ENCODE data around the gene TNFRSF1A. TPM values are rescaled to one million over a fixed set of nuclear protein-coding genes. Genes with fewer than 3 reads are reported as not detected.

The TNFRSF1A gene
- total RNA-seq, 6 donors from 2014 or later = 140 to 425 (median 202) TPM

DNA sequence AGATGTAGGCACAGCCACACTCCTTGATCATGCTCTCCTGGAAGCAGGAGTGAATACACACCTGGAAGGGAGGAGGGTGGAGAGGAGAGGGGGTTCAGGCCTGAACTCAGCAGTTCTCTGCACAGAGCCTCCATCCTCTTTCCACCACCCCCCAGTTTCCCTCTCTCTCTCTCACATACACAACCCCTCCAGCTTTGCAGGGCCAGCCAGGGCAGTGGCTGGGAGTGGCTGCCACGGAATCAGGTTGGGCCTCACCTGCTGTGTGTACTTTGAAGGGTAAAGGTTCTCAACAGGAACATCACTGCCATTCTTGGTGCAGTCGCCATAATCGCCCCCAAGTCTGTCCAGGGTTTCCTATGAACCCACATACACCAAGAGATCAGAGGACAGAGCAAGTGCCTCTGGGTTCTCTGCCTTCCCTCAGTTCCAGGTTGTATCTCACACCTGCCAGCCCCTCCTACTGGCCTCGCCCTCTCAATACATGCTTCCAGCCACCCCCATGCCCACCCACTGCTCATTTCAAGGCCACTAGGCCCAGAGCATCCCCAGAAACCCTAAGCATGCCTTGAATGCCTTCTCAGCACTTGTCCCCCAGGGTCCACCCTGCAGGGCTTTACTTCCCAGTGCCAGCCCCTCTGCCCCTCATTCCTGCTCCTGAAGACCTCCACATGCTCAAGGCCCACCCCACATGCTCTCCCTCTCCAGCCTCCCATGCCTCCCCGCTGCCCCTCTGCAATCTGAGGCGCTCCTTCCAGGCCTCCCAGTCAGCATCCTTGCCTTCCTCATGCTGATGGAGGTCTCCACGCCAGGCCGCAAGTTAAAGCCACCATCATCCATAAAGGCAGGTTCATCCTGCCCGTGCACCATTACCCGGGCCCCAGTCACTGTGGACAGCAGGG, 12.9 kb upstream of the TNFRSF1A start:
- TF ChIP-seq, protein P1, sequence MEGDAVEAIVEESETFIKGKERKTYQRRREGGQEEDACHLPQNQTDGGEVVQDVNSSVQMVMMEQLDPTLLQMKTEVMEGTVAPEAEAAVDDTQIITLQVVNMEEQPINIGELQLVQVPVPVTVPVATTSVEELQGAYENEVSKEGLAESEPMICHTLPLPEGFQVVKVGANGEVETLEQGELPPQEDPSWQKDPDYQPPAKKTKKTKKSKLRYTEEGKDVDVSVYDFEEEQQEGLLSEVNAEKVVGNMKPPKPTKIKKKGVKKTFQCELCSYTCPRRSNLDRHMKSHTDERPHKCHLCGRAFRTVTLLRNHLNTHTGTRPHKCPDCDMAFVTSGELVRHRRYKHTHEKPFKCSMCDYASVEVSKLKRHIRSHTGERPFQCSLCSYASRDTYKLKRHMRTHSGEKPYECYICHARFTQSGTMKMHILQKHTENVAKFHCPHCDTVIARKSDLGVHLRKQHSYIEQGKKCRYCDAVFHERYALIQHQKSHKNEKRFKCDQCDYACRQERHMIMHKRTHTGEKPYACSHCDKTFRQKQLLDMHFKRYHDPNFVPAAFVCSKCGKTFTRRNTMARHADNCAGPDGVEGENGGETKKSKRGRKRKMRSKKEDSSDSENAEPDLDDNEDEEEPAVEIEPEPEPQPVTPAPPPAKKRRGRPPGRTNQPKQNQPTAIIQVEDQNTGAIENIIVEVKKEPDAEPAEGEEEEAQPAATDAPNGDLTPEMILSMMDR (IDR thresholded peaks at IDR 0.05) = no peak
- no peak for TF ChIP-seq POLR2A (IDR thresholded peaks at IDR 0.05)
- H3K4me1 ChIP-seq = peaks cover 15 to 40% (median 20%) of the 10 kb centered on the region in 4 donors
- no peaks in the 10 kb centered on the region for H3K9me3 ChIP-seq
- no peak overlapping the region for H3K4me3 ChIP-seq
- ATAC-seq (ENCODE audit: low FRiP score in 2 of 2) = no peak
- no peaks in the 10 kb centered on the region for H3K27me3 ChIP-seq
- 89 to 98% methylated on average over 10 of the region's 10 CpGs for WGBS, 2 donors
- no peak overlapping the region for H3K27ac ChIP-seq
- peaks cover 5 to 22% (median 11%) of the 10 kb centered on the region in 4 donors for H3K36me3 ChIP-seq
- DNase-seq = no peak

DNA sequence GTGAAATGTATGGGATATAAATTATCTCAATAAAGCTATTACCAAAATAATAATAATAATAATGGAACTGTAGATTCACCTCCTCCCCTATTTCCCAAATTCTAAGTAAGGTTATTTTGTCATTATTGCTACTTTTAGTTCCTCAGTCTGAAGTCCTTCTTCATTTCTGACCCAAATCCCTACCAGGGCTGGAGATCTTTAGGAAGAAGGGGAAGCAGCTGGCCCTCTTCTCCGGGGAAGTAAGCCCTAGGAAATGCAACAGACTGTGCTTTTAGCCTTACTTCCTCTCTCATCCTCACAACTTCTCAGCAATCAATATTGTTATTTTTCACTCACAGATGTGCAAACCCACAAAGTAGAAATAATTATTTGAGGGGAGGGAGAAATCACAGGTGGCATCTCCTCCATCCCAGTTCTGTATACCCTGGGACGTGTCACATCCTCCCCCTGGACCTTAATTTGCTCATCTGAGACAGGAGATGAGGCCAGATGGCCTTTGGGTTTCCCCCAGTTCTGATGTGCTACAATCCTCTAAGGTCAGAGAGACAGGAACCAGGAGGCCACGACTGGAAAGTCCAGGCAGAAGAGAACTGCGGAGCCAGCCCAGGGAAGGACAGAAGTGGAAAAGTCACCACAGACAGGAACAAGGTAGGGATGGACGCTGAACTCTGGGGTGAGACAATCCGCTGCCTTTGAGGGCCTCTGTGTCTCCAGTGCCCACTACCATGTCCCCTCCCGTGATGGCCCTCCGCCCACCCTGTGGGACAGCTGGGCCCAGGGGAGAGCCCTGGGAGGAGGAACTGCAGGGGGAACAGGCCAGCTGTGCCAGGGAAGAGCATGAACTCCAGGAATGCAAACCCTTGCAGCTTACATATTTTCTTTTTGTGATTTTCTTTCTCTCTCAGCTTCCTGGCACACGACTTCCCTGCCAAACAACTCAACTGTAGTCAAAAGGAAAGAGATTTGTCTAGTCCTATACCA, 10.6 kb upstream of the TNFRSF1A start:
- H3K27me3 ChIP-seq = no peaks in the 10 kb centered on the region
- ATAC-seq (ENCODE audit: low FRiP score in 2 of 2) (peak in 1 of 2 donors; percentile 54), DNase-seq (no peak)
- peaks cover 7 to 27% (median 19%) of the 10 kb centered on the region in 4 donors for H3K36me3 ChIP-seq
- H3K4me1 ChIP-seq = peaks cover 25 to 40% (median 28%) of the 10 kb centered on the region in 4 donors
- no peak overlapping the region for H3K4me3 ChIP-seq
- H3K9me3 ChIP-seq = no peaks in the 10 kb centered on the region
- H3K27ac ChIP-seq = peak overlapping the region; percentile 3 to 76 (median 50)
- WGBS, 2 donors = 54 to 65% methylated on average over 9 of the region's 9 CpGs
- TF ChIP-seq EP300 (IDR thresholded peaks at IDR 0.05) = no peak
- no peak for TF ChIP-seq POLR2A (IDR thresholded peaks at IDR 0.05)
- TF ChIP-seq, protein P1 (IDR thresholded peaks at IDR 0.05) = no peak
- no peak for TF ChIP-seq POLR2AphosphoS5 (IDR thresholded peaks at IDR 0.05)

DNA sequence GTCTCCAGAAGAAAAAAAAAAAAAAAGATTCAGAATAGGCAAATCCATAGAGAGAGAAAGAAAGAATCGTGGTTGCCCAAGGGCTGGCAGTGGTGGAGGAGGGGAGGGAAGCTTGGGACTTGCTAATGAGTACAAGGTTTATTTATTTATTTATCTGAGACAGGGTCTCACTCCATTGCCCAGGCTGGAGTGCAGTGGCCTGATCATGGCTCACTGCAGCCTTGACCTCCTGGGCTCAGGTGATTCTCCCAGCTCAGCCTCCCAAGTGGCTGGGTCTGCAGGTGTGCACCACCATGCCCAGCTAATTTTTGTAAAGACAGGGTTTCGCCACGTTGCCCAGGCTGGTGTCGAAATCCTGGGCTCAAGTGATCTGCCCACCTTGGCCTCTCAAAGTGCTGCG, 9.7 kb upstream of the TNFRSF1A start:
- WGBS, 2 donors = 70 to 82% methylated on average over 5 of the region's 5 CpGs
- H3K9me3 ChIP-seq = no peaks in the 10 kb centered on the region
- H3K27me3 ChIP-seq = no peaks in the 10 kb centered on the region
- TF ChIP-seq EP300 (IDR thresholded peaks at IDR 0.05) = no peak
- no peak overlapping the region for H3K4me3 ChIP-seq
- peak overlapping the region in 3 of 4 donors; percentile 43 to 76 (median 55) for H3K27ac ChIP-seq
- peaks cover 33 to 48% (median 37%) of the 10 kb centered on the region in 4 donors for H3K4me1 ChIP-seq
- DNase-seq = no peak
- ATAC-seq (ENCODE audit: low FRiP score in 2 of 2) = no peak
- H3K36me3 ChIP-seq = peaks cover 7 to 31% (median 19%) of the 10 kb centered on the region in 4 donors

DNA sequence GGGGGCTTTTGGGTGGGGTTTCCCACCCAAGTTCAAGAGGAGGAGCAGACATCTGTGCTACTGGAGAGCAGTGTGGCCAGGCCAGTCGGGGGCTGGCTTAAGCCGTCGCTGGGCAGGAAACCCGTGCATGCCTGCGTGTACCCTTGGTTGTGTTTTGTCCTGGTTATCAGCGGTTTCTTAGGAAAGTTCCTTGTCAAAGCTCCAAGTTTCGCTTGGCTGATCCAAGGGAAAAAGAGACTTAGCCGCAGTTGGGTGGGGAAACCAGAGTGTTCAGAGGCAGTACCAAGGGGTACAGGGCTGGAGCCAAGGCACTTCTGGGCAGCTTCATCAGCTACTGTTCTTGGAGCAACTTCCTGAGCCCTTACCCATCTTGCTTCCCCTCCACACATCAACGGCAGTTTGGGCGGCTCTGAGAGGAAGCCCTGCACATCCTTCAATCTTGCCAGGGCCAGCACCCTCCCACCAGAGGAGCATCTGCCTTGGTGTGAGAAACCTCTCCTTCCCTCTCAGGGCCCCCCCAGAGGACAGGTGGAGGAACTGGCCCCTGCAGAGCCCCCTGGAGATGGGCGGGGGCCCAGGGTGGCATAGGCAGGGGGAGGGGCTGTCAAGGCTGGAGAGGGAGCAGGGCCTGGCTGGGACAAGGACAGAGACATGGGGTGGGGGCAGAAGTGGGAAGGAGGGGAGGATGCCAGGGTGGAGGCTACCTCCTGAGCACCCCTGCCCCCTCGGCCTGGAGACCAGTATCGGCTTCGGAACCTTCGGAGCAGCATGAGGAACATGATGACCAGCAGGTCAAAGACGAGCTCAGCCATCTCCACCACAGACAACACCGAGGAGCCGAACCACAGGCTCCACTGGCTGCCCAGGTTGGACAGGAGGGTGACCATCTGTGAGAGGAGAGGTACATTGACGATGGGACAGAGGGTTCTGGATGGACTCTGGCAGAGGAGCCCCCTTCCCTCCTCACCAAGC, 5.8 kb upstream of the TNFRSF1A start:
- H3K36me3 ChIP-seq = peaks cover 3 to 24% (median 3%) of the 10 kb centered on the region in 4 donors
- WGBS, 2 donors = 45 to 59% methylated on average over 13 to 19 of the region's 19 CpGs
- H3K9me3 ChIP-seq = no peaks in the 10 kb centered on the region
- H3K27ac ChIP-seq = peak overlapping the region; percentile 78 to 93 (median 84)
- ATAC-seq (ENCODE audit: low FRiP score in 2 of 2) (peak; percentile 61 to 65), DNase-seq (peak in 1 of 2 donors; percentile 74)
- TF ChIP-seq EP300 (IDR thresholded peaks at IDR 0.05) = peak in 2 of 4 donors; percentile 11 to 38
- TF ChIP-seq POLR2AphosphoS5 (IDR thresholded peaks at IDR 0.05) = peak; percentile 54 to 69
- TF ChIP-seq POLR2A (IDR thresholded peaks at IDR 0.05) = peak in 2 of 4 donors; percentile 29 to 56
- TF ChIP-seq, protein P1 (IDR thresholded peaks at IDR 0.05) = peak in 1 of 6 experiments; percentile 10
- peak overlapping the region in 2 of 4 donors; percentile 6 to 8 for H3K4me3 ChIP-seq
- H3K27me3 ChIP-seq = no peaks in the 10 kb centered on the region
- peaks cover 54 to 65% (median 62%) of the 10 kb centered on the region in 4 donors for H3K4me1 ChIP-seq

Measured in upper lobe of left lung (tissue), 6 donors.